ENCODE results near the gene RGS4.
"Not testable (repeated sequence)": the region's sequence is repeated elsewhere in the genome, so short reads cannot be mapped to it uniquely, and the experiment has no call there.

Gene RGS4

DNA sequence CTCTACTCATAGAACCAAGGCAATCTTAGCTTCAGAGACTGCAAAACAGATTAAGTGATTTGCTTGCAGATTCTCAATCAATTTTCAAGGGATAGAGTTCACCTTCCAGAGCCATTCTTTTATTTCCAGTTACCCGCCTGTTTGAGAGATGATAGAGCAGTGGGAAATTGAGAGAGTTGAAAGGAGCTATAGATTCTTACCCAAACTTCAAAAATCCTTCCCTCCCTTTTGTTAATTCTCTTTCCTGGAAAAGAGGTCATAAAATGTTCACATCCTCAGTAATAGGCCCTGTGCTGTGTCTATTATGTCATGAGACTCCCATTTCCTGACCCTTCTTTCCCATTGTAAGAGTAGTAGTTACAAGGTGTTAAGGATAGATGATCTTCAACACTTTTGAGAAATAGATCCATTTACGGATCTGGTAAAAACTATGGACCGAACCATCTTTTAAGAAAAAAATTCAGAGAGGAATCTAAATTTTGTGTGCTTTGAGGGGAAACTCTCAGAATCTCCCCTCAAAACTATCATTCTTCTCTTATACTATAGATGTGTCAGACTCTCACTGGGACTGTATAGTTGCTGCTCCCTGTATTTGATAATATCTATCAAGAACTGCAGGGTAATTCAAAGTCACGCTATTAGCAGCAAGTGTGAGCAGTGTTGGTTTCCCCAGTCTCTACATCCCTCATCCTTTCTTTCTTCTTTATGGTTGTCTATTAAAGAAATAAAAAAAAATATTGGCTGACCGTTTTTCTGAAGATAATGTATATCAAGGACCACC, 8.0 kb downstream of the RGS4 start:
- ChIA-PET POLR2A (no interaction called here), CTCF (interaction anchor here (1.0 to 1.5 kb wide), 2 partner anchors 10 to 238 kb away, joined by 3 to 4 read pairs; no protein-coding TSS in a partner anchor)
- DNase-seq (ENCODE audit: extremely low spot score): no peak
- TF ChIP-seq, protein P1, sequence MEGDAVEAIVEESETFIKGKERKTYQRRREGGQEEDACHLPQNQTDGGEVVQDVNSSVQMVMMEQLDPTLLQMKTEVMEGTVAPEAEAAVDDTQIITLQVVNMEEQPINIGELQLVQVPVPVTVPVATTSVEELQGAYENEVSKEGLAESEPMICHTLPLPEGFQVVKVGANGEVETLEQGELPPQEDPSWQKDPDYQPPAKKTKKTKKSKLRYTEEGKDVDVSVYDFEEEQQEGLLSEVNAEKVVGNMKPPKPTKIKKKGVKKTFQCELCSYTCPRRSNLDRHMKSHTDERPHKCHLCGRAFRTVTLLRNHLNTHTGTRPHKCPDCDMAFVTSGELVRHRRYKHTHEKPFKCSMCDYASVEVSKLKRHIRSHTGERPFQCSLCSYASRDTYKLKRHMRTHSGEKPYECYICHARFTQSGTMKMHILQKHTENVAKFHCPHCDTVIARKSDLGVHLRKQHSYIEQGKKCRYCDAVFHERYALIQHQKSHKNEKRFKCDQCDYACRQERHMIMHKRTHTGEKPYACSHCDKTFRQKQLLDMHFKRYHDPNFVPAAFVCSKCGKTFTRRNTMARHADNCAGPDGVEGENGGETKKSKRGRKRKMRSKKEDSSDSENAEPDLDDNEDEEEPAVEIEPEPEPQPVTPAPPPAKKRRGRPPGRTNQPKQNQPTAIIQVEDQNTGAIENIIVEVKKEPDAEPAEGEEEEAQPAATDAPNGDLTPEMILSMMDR (IDR thresholded peaks at IDR 0.05; ENCODE audit: control extremely low read depth, extremely low read depth, low read depth, missing control alignments): no peak

DNA sequence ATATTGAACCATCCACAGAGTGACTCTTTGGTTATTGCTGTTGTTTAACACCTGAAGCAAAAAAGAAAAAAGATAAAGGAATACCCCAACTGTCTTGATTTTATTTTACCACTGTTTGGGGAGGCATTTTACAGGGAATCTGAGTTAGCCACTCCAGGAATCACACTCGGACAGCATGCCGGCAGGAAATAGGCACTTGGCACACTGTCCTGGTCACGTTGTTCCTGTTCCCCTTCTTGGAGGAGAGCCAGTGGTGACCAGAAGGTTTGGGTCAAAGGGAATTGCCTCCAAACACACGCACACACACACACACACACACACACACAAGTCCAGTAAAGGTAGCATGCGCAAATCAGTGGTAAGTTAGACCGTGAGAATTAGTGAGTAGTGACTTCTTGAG, 13.8 kb downstream of the RGS4 start:
- ChIA-PET POLR2A (no interaction called here), CTCF (no interaction called here)
- TF ChIP-seq, protein P1 (IDR thresholded peaks at IDR 0.05; ENCODE audit: control extremely low read depth, extremely low read depth, low read depth, missing control alignments): no peak
- DNase-seq (ENCODE audit: extremely low spot score): no peak

DNA sequence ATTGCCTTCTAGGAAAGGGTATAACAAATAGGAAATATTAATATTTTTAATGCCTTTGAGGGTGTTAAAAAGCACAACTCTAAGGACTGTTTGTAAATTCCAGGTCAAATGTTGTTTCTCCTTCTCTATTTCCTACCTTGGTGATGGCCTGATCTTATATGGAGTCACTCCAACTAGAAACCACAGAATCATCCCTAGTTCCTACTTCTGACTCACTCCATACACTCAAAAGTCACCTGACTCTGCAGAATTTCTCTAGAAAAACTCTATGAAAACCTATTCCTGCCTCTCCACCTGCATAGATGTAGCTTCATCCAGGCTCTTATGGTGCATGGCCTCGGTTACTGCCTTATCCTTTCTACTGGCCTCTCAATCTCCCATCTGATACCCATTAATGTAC, 14.5 kb downstream of the RGS4 start:
- CTCF ChIA-PET: interaction anchor here (3.2 kb wide), 1 partner anchor 11 kb away, joined by 14 read pairs; no protein-coding TSS in a partner anchor
- TF ChIP-seq, protein P1 (IDR thresholded peaks at IDR 0.05; ENCODE audit: control extremely low read depth, extremely low read depth, low read depth, missing control alignments): no peak
- no peak for DNase-seq (ENCODE audit: extremely low spot score)
- POLR2A ChIA-PET: no interaction called here

DNA sequence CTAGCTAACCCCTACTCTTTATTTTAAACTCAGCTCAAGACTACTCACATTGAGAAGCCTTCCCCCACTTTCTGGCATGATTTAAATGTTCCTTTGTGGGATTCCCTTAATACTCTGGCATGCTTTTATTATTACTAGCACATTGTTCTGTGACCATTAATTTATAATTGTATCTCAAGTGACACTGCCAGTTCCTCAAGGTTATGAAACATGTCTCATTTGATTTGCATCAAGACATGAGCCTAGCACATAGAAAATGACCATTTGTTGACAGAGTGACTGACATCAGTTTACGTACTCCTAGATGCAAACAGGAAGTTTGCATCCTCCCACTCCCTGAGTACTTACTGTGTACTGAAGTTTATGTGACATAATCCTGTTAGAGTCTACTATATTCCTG, 15.2 kb downstream of the RGS4 start:
- POLR2A ChIA-PET: no interaction called here
- no peak for DNase-seq (ENCODE audit: extremely low spot score)
- TF ChIP-seq, protein P1 (IDR thresholded peaks at IDR 0.05; ENCODE audit: control extremely low read depth, extremely low read depth, low read depth, missing control alignments): no peak
- CTCF ChIA-PET: interaction anchor here (3.2 kb wide), 1 partner anchor 12 kb away, joined by 14 read pairs; no protein-coding TSS in a partner anchor

DNA sequence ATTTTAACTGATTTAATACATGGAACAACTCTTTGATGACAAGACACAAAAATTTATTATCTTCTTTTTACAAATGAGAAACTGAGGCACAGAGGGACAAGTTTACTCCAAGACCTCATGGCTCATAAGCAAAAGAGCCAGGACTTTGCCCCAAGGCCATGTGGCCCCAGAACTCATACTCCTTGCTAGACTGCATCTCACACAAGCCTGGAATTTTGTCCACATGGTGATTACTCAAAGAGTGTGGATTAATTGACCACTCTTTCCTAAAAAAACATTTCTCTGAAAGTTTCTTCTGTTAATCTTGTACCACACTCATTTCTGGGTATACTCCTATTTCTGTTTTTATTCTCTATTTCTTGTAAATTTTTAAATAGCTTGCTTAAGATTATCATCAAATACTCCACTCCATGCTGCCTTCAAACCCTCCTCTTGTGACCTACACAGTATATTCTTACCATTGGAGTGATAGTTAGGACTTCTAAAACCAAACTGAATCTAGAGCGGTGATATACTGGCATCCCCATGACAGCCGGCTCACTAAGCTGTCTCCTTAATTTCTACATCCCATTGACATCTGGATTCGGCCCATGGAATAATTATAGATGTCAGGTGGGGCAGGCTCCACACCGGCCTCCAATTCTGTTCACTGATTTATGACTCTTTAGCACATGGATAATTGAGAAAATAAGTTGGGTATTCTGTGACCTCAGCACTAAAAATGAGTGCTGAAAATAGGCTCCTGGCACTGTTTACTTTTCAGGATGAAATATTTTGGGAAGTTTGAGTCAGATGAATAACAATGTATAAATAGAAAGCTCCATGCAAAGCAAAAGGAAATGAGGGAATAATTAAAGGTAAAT, 16.1 kb downstream of the RGS4 start:
- TF ChIP-seq, protein P1 (IDR thresholded peaks at IDR 0.05; ENCODE audit: control extremely low read depth, extremely low read depth, low read depth, missing control alignments): no peak
- no peak for DNase-seq (ENCODE audit: extremely low spot score)
- POLR2A ChIA-PET: no interaction called here
- CTCF ChIA-PET: interaction anchor here (1.5 to 3.2 kb wide), 2 partner anchors 13 to 92 kb away, joined by 3 to 14 read pairs; no protein-coding TSS in a partner anchor

DNA sequence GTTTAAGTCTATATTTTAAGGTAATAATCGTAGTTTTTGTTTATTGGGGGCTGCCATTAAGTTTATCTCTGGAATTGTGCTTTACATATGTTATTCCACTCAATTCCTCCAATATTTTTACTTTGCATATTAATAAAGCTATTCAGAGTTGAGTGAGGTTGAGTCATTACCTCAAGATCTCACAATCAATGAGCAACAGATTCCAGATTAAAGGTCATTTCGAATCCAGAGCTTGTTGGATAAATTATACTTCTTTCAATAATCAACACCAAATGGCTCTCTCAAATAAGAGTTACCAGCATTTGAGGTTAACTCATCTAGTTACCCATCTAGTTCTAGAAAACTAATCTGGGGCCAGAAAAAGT, 16.7 kb downstream of the RGS4 start:
- TF ChIP-seq, protein P1 (IDR thresholded peaks at IDR 0.05; ENCODE audit: control extremely low read depth, extremely low read depth, low read depth, missing control alignments): no peak
- ChIA-PET POLR2A (no interaction called here), CTCF (interaction anchor here (1.5 to 3.2 kb wide), 2 partner anchors 14 to 91 kb away, joined by 3 to 14 read pairs; no protein-coding TSS in a partner anchor)
- DNase-seq (ENCODE audit: extremely low spot score): no peak

DNA sequence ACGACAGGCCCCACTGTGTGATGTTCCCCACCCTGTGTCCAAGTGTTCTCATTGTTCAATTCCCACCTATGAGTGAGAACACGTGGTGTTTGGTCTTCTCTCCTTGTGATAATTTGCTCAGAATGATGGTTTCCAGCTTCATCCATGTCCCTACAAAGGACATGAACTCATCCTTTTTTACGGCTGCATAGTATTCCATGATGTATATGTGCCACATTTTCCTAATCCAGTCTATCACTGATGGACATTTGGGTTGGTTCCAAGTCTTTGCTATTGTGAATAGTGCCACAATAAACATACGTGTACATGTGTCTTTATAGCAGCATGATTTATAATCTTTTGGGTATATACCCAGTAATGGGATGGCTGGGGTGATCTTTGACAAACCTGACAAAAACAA, 20.0 kb downstream of the RGS4 start:
- POLR2A ChIA-PET; DNase-seq (ENCODE audit: extremely low spot score); CTCF ChIA-PET: not testable (repeated sequence)
